Esophagus muscularis mucosa (tissue), 4 donors: ENCODE measurements around the gene HELZ. TPM values are rescaled to one million over a fixed set of nuclear protein-coding genes. Genes with fewer than 3 reads are reported as not detected.
"Not testable (repeated sequence)": the region's sequence is repeated elsewhere in the genome, so short reads cannot be mapped to it uniquely, and the experiment has no call there.

Experiments used
- DNase-seq: peaks from one replicate; pipeline ENCODE4 v3.0.0-alpha.2; 2017; ENCODE audit errors: extremely low spot score
- H3K27ac ChIP-seq, 4 donors: fragments of 200-600 bp; sonication (generic); replicated peaks in 1 of 4; 1 replicate in 3 of 4; 2 replicates in 1 of 4; pipeline ENCODE4 v1.5.1; 2016 to 2019; ENCODE audit warnings: mild to moderate bottlenecking in 1 of 4
- H3K27me3 ChIP-seq, 4 donors: fragments of 200-600 bp; sonication (generic); one replicate each; pipeline versions ENCODE4 v1.5.1 to v1.6.0; 2016 to 2019
- H3K36me3 ChIP-seq, 4 donors: fragments of 200-600 bp; sonication (generic); one replicate each; pipeline ENCODE4 v1.5.1; 2016 to 2019
- H3K4me1 ChIP-seq, 4 donors: fragments of 200-600 bp; sonication (generic); one replicate each; pipeline ENCODE4 v1.5.1; 2016 to 2019
- H3K4me3 ChIP-seq, 4 donors: fragments of 200-600 bp; sonication (generic); 1 replicate in 2 of 4; 2 replicates in 2 of 4; pipeline ENCODE4 v1.5.1; 2016 to 2019; ENCODE audit warnings: mild to moderate bottlenecking in 4 of 4, moderate library complexity in 1 of 4
- H3K9me3 ChIP-seq, 4 donors: fragments of 200-600 bp; sonication (generic); 1 replicate in 3 of 4; 2 replicates in 1 of 4; pipeline ENCODE4 v1.5.1; 2016 to 2019
- CTCF ChIP-seq, 3 experiments: fragments of 200-600 bp in 2 of 3; fragments of 450-650 bp in 1 of 3; sonication (generic) in 2 of 3; IDR thresholded peaks; one replicate each; pipeline ENCODE4 v1.5.1; 2017 to 2019; ENCODE audit warnings: antibody characterized with exemption in 3 of 3, mild to moderate bottlenecking in 2 of 3, moderate library complexity in 1 of 3
- EP300 ChIP-seq: sonication (generic); formaldehyde crosslinking; IDR thresholded peaks from one replicate; pipeline ENCODE4 v1.6.1; 2017; ENCODE audit warnings: antibody characterized with exemption
- POLR2A ChIP-seq: fragments of 450-650 bp; IDR thresholded peaks from one replicate; pipeline ENCODE4 v1.6.1; 2017; ENCODE audit warnings: antibody characterized with exemption, moderate library complexity, mild to moderate bottlenecking, low read depth
- POLR2AphosphoS5 ChIP-seq, 2 donors: sonication (generic); formaldehyde crosslinking; IDR thresholded peaks; one replicate each; pipeline ENCODE4 v1.6.1; 2017; ENCODE audit warnings: antibody characterized with exemption in 2 of 2
- WGBS: methylation state at CpG from one replicate; pipeline ENCODE4 v1.1.5; 2018; 5-methylcytosine and 5-hydroxymethylcytosine counted together
- intact Hi-C: fragments of 100-400 bp; cut with DNase I; formaldehyde crosslinking; loops from one replicate; pipeline ENCODE4 v1.15.1; 2023
- total RNA-seq, 4 donors: library from RNA; depleted of rRNA; stranded (reverse); fragments of >200 nt; gene quantifications; one replicate each; pipeline versions ENCODE4 v1.1.0 to v1.2.1, GENCODE V29; 2016

HELZ gene
- total RNA-seq, 4 donors from 2014 or later, result 35.0 to 62.3 (median 45.8) TPM

GRCh38 chr17:67208232-67208631, 36.8 kb downstream of the HELZ start:
- Histone ChIP-seq H3K4me3 (no peak overlapping the region), H3K27me3 (no peaks in the 10 kb centered on the region), H3K9me3 (no peaks in the 10 kb centered on the region), H3K4me1 (peaks cover 6 to 14% (median 13%) of the 10 kb centered on the region in 4 donors), H3K27ac (no peak overlapping the region), H3K36me3 (peaks cover 0 to 5% (median 0%) of the 10 kb centered on the region in 4 donors)
- no peak for TF ChIP-seq POLR2AphosphoS5 (IDR thresholded peaks at IDR 0.05)
- no peak for TF ChIP-seq EP300
- TF ChIP-seq POLR2A, result no peak
- 81% methylated on average over 4 of the region's 4 CpGs for WGBS
- DNase-seq, result no peak
- intact Hi-C loops, result no loop called here

DNA sequence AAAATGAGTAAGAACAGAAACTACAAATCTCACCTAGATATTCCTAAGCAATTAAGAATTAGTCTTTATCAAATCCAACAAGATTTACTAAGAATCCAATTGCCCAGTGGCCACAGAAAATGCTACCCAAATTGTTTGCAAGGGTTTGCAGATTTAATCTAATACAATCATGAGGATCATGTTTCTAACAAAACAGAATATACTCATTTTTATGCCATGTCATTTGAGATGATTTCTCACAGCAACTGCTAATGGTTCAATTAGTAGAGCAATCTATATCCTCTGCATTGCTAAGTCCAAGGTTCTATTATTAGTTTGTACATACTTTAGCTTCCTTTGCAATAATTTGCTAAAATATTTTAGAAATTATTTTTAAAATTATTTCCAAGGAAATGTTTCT, 41.2 kb downstream of the HELZ start:
- Histone ChIP-seq H3K9me3 (no peaks in the 10 kb centered on the region), H3K4me1 (peaks cover 0 to 5% (median 0%) of the 10 kb centered on the region in 4 donors), H3K27ac (no peak overlapping the region), H3K27me3 (no peaks in the 10 kb centered on the region), H3K4me3 (no peak overlapping the region), H3K36me3 (peaks cover 17 to 36% (median 27%) of the 10 kb centered on the region in 4 donors)
- intact Hi-C loops, result no loop called here
- no peak for TF ChIP-seq POLR2A
- TF ChIP-seq CTCF (IDR thresholded peaks at IDR 0.05), result no peak
- no peak for TF ChIP-seq POLR2AphosphoS5 (IDR thresholded peaks at IDR 0.05)
- no peak for TF ChIP-seq EP300
- no peak for DNase-seq

- intact Hi-C loops, result no loop called here
- H3K4me1 ChIP-seq, result no peaks in the 10 kb centered on the region
- TF ChIP-seq POLR2AphosphoS5 (IDR thresholded peaks at IDR 0.05), result no peak
- no peak for TF ChIP-seq EP300
- TF ChIP-seq CTCF (IDR thresholded peaks at IDR 0.05), result no peak
- no peak for TF ChIP-seq POLR2A
- WGBS, result 94% methylated on average over 1 of the region's 1 CpG
- peaks cover 17 to 36% (median 27%) of the 10 kb centered on the region in 4 donors for H3K36me3 ChIP-seq
- H3K4me3 ChIP-seq, result no peak overlapping the region
- H3K27me3 ChIP-seq, result no peaks in the 10 kb centered on the region
- H3K27ac ChIP-seq, result no peak overlapping the region
- H3K9me3 ChIP-seq, result no peaks in the 10 kb centered on the region
- DNase-seq, result no peak
These were observed 42.5 kb downstream of the HELZ start for GRCh38 chr17:67202503-67202902.

GRCh38 chr17:67200727-67201301, 44.2 kb downstream of the HELZ start:
- no peak for DNase-seq
- TF ChIP-seq CTCF (IDR thresholded peaks at IDR 0.05) (peak in 1 of 3 experiments; percentile 39), POLR2AphosphoS5 (IDR thresholded peaks at IDR 0.05) (no peak)
- H3K9me3 ChIP-seq, result no peaks in the 10 kb centered on the region
- no peak overlapping the region for H3K27ac ChIP-seq
- no peak overlapping the region for H3K4me3 ChIP-seq
- no peaks in the 10 kb centered on the region for H3K27me3 ChIP-seq
- H3K36me3 ChIP-seq, result peaks cover 17 to 53% (median 27%) of the 10 kb centered on the region in 4 donors
- H3K4me1 ChIP-seq, result no peaks in the 10 kb centered on the region
- intact Hi-C loops, result no loop called here
- WGBS, result 87% methylated on average over 4 of the region's 4 CpGs

GRCh38 chr17:67198131-67198530, 46.9 kb downstream of the HELZ start:
- intact Hi-C loops, result no loop called here
- TF ChIP-seq POLR2AphosphoS5 (IDR thresholded peaks at IDR 0.05) (no peak), EP300 (no peak), POLR2A (no peak)
- no peak overlapping the region for H3K4me3 ChIP-seq
- H3K27ac ChIP-seq, result no peak overlapping the region
- no peaks in the 10 kb centered on the region for H3K9me3 ChIP-seq
- DNase-seq, result no peak
- H3K4me1 ChIP-seq, result peaks cover 4 to 15% (median 12%) of the 10 kb centered on the region in 4 donors
- H3K27me3 ChIP-seq, result no peaks in the 10 kb centered on the region
- peaks cover 17 to 47% (median 27%) of the 10 kb centered on the region in 4 donors for H3K36me3 ChIP-seq
- WGBS, result 86% methylated on average over 3 of the region's 3 CpGs

- H3K9me3 ChIP-seq, DNase-seq, H3K4me3 ChIP-seq, intact Hi-C loops, H3K27ac ChIP-seq, H3K27me3 ChIP-seq: not testable (repeated sequence)
- WGBS, result 88% methylated on average over 3 of the region's 3 CpGs
- Histone ChIP-seq H3K4me1 (peaks cover 4 to 15% (median 12%) of the 10 kb centered on the region in 4 donors), H3K36me3 (peaks cover 7 to 40% (median 21%) of the 10 kb centered on the region in 4 donors)
These were observed 48.0 kb downstream of the HELZ start for GRCh38 chr17:67197023-67197422.
